ENCODE measurements around the gene SLC3A2. TPM values are rescaled to one million over a fixed set of nuclear protein-coding genes. Genes with fewer than 3 reads are reported as not detected.

SLC3A2 gene
- total RNA-seq, 4 donors from 2014 or later = 170 to 234 (median 198) TPM

DNA sequence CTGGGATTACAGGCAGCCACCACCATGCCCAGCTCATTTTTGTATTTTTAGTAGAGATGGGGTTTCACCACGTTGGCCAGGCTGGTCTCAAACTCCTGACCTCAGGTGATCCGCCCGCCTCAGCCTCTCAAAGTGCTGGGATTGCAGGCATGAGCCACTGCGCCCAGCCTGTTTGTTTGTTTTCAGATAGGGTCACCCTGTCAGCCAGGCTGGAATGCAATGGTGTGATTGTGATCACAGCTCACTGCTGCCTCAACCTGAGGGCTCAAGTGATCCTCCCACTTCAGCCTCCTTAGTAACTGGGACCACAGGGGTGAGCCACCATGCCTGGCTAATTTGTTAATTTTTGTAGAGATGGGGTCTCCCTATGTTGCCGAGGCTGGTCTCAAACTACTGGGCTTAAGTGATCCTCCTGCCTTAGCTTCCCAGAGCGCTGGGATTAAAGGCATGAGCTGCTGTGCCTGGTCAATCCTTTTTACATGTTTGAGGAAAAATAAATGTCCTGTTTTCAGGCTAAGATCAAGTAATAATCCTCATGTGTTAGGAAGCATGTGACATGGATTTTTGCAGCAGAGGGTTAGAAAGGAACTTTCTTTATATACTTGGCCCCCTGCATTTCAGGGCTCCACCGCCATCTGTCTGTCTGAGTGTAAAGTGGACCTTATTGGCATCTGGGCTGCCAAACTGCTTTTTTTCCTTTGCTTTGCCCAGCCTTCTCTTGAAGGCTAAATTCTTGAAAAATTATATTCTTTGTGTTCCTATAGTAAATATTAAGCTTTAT lies 4.8 kb upstream of the SLC3A2 start:
- Histone ChIP-seq H3K4me1 (peaks cover 36% of the 10 kb centered on the region), H3K27ac (no peak overlapping the region), H3K9me3 (no peaks in the 10 kb centered on the region), H3K4me3 (no peak overlapping the region), H3K36me3 (no peaks in the 10 kb centered on the region), H3K27me3 (no peaks in the 10 kb centered on the region)
- 92% methylated on average over 7 of the region's 7 CpGs for WGBS
- DNase-seq (ENCODE audit: low spot score in 2 of 2) = no peak
- TF ChIP-seq POLR2AphosphoS5 (IDR thresholded peaks at IDR 0.05) (no peak), EP300 (IDR thresholded peaks at IDR 0.05) (no peak)
- TF ChIP-seq, protein P1, sequence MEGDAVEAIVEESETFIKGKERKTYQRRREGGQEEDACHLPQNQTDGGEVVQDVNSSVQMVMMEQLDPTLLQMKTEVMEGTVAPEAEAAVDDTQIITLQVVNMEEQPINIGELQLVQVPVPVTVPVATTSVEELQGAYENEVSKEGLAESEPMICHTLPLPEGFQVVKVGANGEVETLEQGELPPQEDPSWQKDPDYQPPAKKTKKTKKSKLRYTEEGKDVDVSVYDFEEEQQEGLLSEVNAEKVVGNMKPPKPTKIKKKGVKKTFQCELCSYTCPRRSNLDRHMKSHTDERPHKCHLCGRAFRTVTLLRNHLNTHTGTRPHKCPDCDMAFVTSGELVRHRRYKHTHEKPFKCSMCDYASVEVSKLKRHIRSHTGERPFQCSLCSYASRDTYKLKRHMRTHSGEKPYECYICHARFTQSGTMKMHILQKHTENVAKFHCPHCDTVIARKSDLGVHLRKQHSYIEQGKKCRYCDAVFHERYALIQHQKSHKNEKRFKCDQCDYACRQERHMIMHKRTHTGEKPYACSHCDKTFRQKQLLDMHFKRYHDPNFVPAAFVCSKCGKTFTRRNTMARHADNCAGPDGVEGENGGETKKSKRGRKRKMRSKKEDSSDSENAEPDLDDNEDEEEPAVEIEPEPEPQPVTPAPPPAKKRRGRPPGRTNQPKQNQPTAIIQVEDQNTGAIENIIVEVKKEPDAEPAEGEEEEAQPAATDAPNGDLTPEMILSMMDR (IDR thresholded peaks at IDR 0.05) = no peak

DNA sequence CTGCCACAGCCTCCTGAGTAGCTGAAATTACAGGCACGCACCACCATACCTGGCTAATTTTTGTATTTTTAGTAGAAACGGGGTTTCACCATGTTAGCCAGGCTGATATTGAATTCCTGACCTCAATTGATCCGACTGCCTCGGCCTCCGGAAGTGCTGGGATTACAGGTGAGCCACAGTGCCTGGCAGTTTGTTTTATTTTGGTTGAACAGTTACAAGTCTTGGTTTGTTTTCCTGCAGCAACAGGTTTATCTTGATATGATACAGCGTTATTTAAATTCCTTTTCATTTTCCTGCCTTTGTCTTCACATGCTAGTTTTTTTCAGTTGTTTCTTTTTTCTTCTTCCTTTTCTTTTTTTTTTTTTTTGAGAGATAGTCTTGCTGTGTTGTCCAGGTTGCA lies 4.0 kb upstream of the SLC3A2 start:
- H3K36me3 ChIP-seq = no peaks in the 10 kb centered on the region
- WGBS = 56% methylated on average over 6 of the region's 6 CpGs

DNA sequence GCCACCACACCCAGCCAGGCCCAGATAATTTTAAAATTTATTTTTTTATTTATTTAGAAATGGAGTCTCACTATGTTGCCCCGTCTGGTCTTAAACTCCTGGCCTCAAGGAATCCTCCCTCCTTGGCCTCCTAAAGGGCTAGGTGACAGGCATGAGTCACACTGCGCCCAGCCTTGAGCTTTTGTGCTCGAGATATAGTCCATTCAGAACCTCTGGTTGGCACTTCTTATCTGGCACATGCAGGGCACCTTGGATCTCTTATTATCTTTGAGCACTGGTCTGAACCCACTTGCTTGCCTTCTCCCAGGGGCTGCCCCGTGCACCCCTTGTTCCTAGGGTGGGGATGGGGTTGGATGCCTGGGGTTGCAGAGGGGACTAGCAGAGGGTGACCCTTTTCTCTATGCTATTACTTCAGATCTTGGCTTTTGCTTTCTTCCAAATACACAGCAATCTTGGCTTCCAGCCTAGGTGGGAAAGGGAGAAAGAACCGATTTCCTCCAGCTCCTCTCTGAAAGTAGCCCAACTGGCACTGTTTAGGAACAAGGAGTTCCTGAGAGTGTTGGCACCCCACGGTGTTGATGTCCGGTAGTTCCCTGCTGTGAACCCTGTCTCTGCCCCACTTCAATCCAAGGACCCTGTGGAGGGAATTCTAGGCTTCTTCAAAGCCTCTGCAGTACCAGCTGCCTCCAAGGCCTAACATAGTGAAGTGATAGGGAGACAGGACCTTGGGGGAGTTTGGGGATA lies 1.3 kb upstream of the SLC3A2 start:
- H3K9me3 ChIP-seq = no peaks in the 10 kb centered on the region
- peaks cover 62% of the 10 kb centered on the region for H3K4me1 ChIP-seq
- peaks cover 17% of the 10 kb centered on the region for H3K36me3 ChIP-seq
- no peak for DNase-seq (ENCODE audit: low spot score in 2 of 2)
- H3K4me3 ChIP-seq = peak overlapping the region; percentile 92
- H3K27me3 ChIP-seq = no peaks in the 10 kb centered on the region
- 69% methylated on average over 4 of the region's 7 CpGs for WGBS
- TF ChIP-seq POLR2AphosphoS5 (IDR thresholded peaks at IDR 0.05) (no peak), POLR2A (IDR thresholded peaks at IDR 0.05) (no peak), EP300 (IDR thresholded peaks at IDR 0.05) (no peak)
- TF ChIP-seq, protein P1 (IDR thresholded peaks at IDR 0.05) = no peak
- H3K27ac ChIP-seq = peak overlapping the region; percentile 100

More for the DNA sequence above, 4.0 kb upstream of the SLC3A2 start:
- DNase-seq (ENCODE audit: low spot score in 2 of 2) = no peak
- no peaks in the 10 kb centered on the region for H3K9me3 ChIP-seq
- TF ChIP-seq, protein P1 (IDR thresholded peaks at IDR 0.05) = no peak
- TF ChIP-seq POLR2A (IDR thresholded peaks at IDR 0.05) (no peak), EP300 (IDR thresholded peaks at IDR 0.05) (no peak), POLR2AphosphoS5 (IDR thresholded peaks at IDR 0.05) (no peak)
- peaks cover 36% of the 10 kb centered on the region for H3K4me1 ChIP-seq
- H3K27me3 ChIP-seq = no peaks in the 10 kb centered on the region
- no peak overlapping the region for H3K4me3 ChIP-seq
- H3K27ac ChIP-seq = no peak overlapping the region

DNA sequence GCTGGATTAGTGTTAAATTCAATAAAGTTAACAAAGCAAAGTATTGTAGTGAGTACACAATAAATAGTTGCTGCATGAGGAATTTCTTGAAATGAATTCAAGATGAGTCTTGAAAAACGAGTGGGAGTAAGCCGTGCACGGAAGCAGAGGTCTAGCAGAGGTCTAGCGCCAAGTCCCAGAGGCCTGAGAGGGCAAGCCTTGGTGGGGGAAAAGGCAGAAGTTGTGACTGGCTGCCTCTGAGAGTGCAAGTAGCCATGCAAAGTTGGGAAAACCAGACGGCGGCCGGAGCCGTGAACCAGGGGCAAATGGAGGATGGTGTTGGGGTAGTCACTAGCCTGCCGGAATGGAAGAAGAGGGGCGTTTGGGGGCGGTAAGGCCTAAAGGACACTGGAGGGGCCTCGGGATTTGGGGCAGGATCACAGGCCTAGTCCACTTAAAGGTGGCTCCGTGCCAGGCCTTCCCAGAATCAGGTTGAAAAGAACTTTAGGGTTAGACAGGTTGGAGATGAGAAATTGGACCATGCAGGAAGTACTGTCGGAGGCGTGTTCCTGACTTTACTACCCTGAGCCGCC lies 379 bp upstream of the SLC3A2 start:
- DNase-seq (ENCODE audit: low spot score in 2 of 2) = peak in 1 of 2 donors; percentile 93
- peaks cover 26% of the 10 kb centered on the region for H3K36me3 ChIP-seq
- peaks cover 70% of the 10 kb centered on the region for H3K4me1 ChIP-seq
- H3K27ac ChIP-seq = peak overlapping the region; percentile 100
- no peaks in the 10 kb centered on the region for H3K27me3 ChIP-seq
- H3K4me3 ChIP-seq = peak overlapping the region; percentile 92
- under 1% methylated on average over 14 of the region's 16 CpGs for WGBS
- no peaks in the 10 kb centered on the region for H3K9me3 ChIP-seq
- TF ChIP-seq POLR2AphosphoS5 (IDR thresholded peaks at IDR 0.05) (no peak), POLR2A (IDR thresholded peaks at IDR 0.05) (no peak), EP300 (IDR thresholded peaks at IDR 0.05) (no peak)
- TF ChIP-seq, protein P1 (IDR thresholded peaks at IDR 0.05) = no peak
